Hematopoietic multipotent progenitor cell treated with erythropoietin and hydrocortisone succinate and interleukin-3 and kit ligand, for 17 days (in vitro differentiated cells): ENCODE results near the gene YJEFN3.

Source experiments
- DNase-seq: peaks from one replicate; pipeline ENCODE4 v3.0.0-alpha.2; 2015; ENCODE audit warnings: low spot score

YJEFN3 gene

DNA sequence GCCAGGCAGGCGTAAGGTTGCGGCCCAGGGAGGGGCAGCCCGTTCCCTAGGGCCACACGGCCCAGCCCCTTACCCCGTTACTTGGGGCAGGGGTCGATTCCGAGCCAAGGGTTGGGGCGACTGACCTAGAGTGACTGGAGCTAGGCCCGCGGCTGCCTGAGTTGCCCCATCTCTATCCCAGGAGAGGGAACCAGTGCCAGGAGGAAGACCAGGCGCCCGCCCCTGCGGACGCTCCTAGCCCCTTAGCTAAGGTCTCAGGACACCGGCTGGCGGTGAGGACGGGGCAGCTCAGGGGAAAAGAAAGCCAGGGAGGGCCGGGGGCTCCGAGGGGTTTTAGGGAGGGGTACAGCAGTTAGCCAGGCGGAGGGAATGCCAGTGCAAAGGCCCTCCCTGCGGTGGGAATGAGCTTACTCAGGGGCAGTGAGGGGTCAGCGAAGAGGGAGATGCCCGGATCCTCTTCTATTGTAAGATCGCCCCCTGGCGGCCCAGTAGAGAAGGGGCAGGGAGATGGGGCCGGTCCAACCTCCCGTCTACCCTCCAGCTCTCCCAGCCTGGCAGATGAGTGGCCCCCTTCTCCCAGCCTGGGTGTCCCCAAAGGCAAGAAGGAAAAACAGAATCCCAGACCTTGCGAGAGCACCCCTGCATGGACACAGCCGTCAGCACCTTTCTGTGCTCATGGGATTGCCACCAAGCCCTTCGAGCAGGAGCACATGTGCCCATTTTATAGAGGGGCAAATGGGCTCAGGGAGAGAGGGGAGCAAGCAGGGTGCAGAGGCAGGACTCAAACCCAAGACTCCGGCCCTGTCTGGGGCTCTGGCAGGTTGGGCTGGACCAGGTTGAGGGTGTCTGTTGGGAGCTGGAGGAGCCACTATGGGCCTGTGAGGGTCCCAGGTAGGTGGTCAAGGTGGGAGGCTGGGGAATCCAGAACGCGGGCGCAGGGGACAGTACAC lies 25.6 kb downstream of the YJEFN3 start:
- DNase-seq: peak; percentile 62

DNA sequence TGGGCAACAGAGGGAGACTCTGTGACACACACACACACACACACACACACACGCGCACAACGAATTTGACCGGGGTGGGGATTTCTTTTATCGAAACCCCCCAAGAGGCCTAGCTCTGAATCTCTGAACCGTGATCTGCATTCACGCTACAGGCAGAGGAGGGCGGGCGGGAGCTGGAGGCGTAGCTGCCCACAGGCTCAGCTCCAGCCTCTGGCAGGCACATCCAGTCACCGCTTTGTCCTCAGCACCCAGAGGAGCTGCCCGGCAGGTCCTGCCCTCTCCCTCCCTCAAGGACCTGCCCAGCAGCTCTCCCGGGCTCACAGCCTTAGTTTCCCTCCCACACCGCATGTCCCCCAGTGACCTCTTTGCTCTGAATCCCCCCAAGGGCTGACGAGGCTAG lies 29.3 kb downstream of the YJEFN3 start:
- DNase-seq: no peak

- DNase-seq: no peak
Measured at GRCh38 chr19:19558636-19559035, 29.9 kb downstream of the YJEFN3 start.

- no peak for DNase-seq
Measured at GRCh38 chr19:19559931-19560330, 31.2 kb downstream of the YJEFN3 start.

DNA sequence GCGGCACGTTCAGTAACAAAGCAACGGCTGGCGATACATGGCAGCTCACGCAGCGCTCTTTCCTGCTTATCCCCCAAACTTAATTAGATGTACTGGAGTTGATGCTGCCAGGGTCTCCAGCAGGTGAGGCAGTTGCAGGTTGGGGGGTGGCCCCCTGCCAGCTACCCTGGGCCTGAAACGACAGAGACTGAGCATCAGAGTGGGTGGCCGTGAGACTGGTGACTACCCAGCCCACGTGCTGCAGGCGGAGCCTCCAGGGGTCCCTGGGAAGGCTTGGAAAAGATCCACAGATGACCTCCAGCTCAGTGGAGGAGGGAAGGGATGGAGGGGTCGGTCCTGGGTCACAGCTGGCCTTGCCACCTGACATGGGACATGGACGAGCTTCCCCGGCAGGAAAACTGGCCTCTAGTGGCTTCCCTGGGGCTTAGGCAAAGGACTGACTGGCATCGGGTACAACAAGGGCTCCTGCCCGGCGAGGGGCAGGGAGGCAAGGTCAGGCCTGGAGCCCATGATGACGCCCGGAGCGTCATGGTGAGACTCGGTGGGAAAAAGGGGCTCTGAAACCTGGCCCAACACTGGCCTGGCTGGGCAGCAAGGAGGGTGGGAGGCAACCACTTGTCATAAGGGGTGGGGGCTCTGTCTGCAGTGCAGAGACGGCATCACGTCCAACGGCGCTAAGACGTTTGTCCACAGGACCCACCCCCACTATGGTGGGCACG lies 33.4 kb downstream of the YJEFN3 start:
- DNase-seq: no peak

- DNase-seq: no peak
Measured at GRCh38 chr19:19562665-19563347, 34.1 kb downstream of the YJEFN3 start.

DNA sequence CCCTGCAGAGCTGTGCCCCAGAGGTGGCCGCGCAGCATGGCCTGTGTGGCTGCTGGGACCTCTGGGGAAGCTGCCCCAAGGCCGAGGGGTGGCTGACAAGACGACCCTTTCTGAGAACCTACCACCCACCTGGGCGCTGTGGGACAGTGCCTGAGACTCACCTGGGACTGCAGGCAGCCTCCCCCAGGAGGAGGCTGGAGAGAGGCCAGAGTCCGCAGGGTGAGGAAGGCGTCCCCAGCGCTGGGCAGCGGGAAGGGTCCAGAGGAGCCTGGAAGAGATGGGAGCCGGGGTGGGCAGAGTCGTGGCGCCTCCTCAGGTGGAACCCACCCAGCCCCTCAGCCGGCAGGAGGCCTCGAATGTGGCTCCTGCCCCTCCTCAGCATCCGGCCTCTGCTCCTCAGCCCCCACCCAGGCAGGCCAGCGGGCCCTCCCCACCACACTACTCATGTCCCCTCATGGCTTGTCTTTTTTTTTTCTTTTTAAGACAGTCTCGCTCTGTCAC lies 34.7 kb downstream of the YJEFN3 start:
- no peak for DNase-seq

DNA sequence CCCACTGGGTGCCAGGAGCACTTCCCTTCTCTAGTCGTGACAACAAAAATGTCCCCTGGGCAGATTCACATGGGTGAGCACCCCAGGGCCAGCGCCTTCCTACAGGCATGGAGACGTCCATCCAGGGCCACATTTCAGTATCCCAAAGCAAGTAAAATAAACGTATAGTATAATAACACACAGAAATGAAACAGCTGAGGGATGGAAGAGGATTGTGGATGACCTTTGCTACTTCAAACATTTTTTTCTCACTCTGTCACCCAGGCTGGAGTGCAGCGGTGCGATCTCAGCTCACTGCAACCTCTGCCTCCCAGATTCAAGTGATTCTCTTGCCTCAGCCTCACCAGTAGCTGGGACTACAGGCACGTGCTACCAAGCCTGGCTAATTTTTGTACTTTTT lies 37.6 kb downstream of the YJEFN3 start:
- no peak for DNase-seq

GRCh38 chr19:19567391-19567790 lies 38.7 kb downstream of the YJEFN3 start:
- DNase-seq: no peak

GRCh38 chr19:19568802-19569756 lies 40.4 kb downstream of the YJEFN3 start:
- DNase-seq: no peak

DNA sequence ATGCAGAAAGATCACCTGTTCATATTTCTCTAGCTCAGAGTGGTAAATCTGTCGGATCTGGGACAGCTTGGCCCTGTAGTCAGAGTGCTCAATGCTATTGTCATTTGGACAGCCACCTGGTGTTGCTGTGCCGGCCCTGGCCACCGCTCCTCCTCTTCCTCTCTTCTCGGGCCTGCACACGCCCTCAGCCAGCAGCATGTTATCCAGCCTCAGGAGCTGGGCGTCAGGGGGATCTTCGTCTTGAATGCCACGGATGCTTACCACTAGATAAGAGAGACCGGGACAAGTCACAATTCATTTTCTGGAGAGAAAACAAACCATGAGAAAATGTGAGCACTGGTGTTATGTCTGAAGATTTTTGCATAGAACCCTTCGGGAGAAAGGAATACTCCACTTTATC lies 41.9 kb downstream of the YJEFN3 start:
- no peak for DNase-seq

GRCh38 chr19:19571071-19571786 lies 42.5 kb downstream of the YJEFN3 start:
- no peak for DNase-seq

GRCh38 chr19:19575411-19575810 lies 46.7 kb downstream of the YJEFN3 start:
- no peak for DNase-seq

GRCh38 chr19:19578252-19578651 lies 49.5 kb downstream of the YJEFN3 start:
- DNase-seq: no peak

DNA sequence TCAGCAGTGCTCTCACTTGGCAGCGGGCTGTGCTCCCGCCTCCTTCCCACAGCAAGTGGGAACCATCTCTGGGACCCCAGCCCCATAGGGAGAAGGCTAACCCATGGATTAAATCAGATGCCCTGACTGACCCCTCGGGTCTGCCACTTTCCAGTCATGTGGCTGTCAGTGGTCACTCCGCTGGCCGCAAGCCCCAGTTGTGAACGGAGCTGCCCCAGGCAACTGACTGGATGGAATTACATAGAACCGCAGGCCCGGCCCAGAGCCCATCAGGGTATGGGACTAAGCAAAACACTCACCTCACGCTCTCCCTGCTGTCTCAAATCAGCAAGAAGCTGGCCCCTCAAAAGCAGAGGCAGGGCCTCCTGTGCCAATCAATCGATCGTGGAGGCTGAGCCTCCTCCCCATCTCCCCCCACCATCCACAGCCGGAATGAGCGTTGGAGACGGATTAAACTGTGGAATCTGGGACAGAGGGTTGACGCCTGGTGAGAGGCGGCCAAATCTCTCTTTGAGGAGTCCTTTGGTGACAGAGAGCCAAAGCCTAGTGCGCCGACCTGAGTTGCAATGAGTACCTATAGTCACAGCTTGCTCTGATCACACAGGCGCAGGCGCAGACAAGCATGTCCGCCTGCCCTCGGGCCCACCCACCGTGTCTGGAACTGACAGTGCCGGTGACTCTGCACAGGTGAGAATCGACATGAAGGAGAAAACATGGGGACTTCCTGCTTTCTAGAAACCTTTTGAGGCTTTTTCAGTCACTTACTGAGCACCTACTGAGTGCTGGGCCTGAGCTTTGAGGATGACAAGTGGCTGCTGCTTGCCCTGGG lies 51.0 kb downstream of the YJEFN3 start:
- DNase-seq: no peak

- no peak for DNase-seq
Measured at GRCh38 chr19:19580418-19580817, 51.7 kb downstream of the YJEFN3 start.

DNA sequence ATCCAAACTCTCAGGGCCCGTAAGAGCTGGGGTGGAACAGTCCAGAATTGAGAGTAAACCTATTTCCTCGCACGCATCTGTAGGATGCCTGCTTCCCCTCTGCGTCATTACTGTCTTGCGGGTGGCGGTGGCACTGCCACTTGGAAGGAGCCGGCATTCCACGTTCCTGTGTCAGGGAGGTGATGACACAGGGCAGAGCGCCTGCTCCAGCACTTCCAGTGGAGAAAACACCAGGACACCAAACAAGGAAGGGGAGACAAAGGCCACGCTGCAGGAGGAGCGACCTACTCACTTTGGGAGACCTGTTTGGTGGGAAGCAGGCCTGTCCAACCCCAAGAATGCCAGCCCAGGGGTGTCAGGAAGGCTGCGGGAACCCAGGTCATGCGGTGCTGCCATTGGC lies 52.7 kb downstream of the YJEFN3 start:
- no peak for DNase-seq

DNA sequence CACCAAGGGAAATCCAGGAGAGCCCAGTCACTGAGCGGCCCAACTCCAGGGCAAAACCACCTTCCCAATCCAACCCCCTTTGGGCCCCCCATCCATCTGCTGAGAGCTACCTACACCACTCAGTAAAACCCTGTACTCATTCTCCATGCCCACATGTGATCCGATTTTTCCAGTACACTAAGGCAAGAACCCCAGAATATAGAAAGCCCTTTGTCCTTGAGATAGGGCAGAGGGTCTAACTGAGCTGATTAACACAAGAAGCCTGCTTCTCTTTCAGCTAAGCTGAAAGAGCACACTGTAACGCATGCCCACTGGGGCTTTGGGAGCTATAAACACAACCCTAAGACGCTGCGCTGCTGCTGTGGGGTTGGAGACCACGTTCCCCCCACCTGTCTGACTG lies 53.8 kb downstream of the YJEFN3 start:
- no peak for DNase-seq

GRCh38 chr19:19584356-19584755 lies 55.6 kb downstream of the YJEFN3 start:
- DNase-seq: no peak
